Measurements from ENCODE around the gene CENPP. TPM values are rescaled to one million over a fixed set of nuclear protein-coding genes. Genes with fewer than 3 reads are reported as not detected.

The CENPP gene
- total RNA-seq, 4 donors from 2014 or later, result 2.8 to 51.2 (median 4.9) TPM

DNA sequence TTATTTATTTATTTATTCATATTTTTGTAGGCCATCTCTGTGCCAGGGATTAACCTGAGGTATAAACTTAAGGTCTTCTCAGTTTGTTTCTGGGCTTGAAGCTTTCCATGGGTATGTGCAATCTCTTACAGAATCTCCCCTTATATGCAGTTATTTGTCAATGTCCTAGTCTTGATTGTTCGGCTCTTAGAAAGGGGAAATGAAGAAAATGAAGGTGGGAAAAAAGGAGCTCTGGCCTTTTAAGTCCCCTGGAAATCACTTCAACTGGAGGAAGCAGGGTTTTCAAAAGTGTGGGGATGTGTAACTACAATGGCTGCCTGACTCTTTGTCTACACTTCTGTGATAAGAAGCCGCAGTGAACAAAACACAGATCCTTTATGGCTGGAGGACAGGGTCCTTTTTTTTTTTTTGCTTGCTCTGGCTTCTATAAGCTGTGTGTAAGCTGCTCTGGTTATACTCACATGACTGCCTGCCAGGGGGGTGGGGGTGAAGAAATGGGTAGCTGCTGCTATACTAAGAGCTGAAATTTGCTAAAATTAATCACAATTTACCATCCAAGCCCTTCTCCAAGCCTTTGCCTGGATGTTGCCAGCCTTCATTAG lies 33.7 kb downstream of the CENPP start:
- H3K9me3 ChIP-seq, result no peaks in the 10 kb centered on the region
- H3K4me3 ChIP-seq, result no peak overlapping the region
- TF ChIP-seq, protein P1, sequence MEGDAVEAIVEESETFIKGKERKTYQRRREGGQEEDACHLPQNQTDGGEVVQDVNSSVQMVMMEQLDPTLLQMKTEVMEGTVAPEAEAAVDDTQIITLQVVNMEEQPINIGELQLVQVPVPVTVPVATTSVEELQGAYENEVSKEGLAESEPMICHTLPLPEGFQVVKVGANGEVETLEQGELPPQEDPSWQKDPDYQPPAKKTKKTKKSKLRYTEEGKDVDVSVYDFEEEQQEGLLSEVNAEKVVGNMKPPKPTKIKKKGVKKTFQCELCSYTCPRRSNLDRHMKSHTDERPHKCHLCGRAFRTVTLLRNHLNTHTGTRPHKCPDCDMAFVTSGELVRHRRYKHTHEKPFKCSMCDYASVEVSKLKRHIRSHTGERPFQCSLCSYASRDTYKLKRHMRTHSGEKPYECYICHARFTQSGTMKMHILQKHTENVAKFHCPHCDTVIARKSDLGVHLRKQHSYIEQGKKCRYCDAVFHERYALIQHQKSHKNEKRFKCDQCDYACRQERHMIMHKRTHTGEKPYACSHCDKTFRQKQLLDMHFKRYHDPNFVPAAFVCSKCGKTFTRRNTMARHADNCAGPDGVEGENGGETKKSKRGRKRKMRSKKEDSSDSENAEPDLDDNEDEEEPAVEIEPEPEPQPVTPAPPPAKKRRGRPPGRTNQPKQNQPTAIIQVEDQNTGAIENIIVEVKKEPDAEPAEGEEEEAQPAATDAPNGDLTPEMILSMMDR (IDR thresholded peaks at IDR 0.05), result no peak
- no peak for TF ChIP-seq POLR2A (IDR thresholded peaks at IDR 0.05)
- no peaks in the 10 kb centered on the region for H3K36me3 ChIP-seq
- H3K27me3 ChIP-seq, result no peaks in the 10 kb centered on the region
- DNase-seq, result no peak
- no peak overlapping the region for H3K27ac ChIP-seq
- H3K4me1 ChIP-seq, result no peaks in the 10 kb centered on the region

DNA sequence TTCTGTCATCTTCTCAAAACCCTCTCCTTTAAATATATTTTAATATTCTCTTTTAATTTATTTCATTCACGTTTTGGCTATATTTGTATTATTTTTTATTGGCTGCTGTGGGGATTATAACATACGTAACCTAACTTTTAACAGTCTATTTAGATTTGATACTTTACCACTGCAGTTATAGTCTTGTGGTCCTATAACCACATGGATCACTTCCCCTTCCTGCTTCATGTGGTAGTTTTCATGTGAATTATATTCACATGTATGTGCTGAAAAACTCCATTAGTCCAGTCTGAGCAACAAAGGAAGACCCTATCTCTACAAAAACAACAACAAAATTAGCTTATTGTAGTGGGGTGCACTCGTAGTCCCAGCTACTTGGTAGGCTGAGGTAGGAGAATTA lies 34.3 kb downstream of the CENPP start:
- no peak overlapping the region for H3K4me3 ChIP-seq
- no peaks in the 10 kb centered on the region for H3K27me3 ChIP-seq
- no peak for DNase-seq
- no peaks in the 10 kb centered on the region for H3K4me1 ChIP-seq
- no peak for TF ChIP-seq POLR2A (IDR thresholded peaks at IDR 0.05)
- TF ChIP-seq, protein P1 (IDR thresholded peaks at IDR 0.05), result no peak
- no peaks in the 10 kb centered on the region for H3K9me3 ChIP-seq
- H3K27ac ChIP-seq, result no peak overlapping the region
- H3K36me3 ChIP-seq, result no peaks in the 10 kb centered on the region

DNA sequence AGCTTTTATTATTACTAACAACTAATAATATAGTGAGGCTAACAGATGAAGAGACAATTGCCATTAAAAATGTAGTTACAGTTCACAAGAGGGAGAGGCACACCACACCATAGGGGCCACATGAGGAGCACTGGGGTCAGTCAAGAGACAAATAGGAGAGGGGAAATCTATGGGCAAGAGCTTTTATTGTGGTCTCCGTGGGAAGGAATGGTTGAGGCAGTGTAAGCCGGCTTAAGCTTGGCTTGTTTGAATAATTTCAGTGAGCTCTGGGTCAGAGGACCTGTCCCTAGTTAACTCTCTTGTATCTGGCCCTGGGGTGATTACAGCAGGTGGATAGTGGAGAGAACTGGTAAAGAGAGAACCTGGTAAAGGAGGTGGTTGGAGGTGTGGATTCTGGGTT lies 43.3 kb downstream of the CENPP start:
- H3K4me1 ChIP-seq, result no peaks in the 10 kb centered on the region
- no peak overlapping the region for H3K4me3 ChIP-seq
- H3K36me3 ChIP-seq, result no peaks in the 10 kb centered on the region
- H3K9me3 ChIP-seq, result no peaks in the 10 kb centered on the region
- H3K27ac ChIP-seq, result no peak overlapping the region
- no peak for DNase-seq
- no peak for TF ChIP-seq POLR2A (IDR thresholded peaks at IDR 0.05)
- TF ChIP-seq, protein P1 (IDR thresholded peaks at IDR 0.05), result no peak
- no peaks in the 10 kb centered on the region for H3K27me3 ChIP-seq

DNA sequence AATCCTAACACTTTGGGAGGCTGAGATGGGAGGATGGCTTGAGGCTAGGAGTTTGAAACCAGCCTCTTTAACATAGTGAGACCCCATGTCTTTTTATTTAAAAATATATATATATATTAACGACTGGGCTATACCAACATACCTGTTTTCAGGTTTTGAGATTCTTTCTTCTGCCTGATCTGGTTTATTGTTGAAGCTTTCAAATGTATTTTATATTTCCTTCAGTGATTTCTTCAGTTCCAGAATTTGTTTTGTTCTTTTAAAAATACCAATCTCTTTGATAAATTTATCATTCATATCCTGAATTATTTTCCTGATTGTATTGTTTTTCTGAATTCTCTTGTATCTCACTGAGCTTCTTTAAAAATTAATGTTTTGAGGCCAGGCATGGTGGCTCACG lies 47.4 kb downstream of the CENPP start:
- Histone ChIP-seq H3K9me3 (no peaks in the 10 kb centered on the region), H3K27ac (no peak overlapping the region), H3K36me3 (no peaks in the 10 kb centered on the region), H3K4me3 (no peak overlapping the region), H3K4me1 (peaks cover 0 to 2% (median 0%) of the 10 kb centered on the region in 4 donors), H3K27me3 (no peaks in the 10 kb centered on the region)
- no peak for DNase-seq
- no peak for TF ChIP-seq POLR2A (IDR thresholded peaks at IDR 0.05)
- TF ChIP-seq, protein P1 (IDR thresholded peaks at IDR 0.05), result no peak

DNA sequence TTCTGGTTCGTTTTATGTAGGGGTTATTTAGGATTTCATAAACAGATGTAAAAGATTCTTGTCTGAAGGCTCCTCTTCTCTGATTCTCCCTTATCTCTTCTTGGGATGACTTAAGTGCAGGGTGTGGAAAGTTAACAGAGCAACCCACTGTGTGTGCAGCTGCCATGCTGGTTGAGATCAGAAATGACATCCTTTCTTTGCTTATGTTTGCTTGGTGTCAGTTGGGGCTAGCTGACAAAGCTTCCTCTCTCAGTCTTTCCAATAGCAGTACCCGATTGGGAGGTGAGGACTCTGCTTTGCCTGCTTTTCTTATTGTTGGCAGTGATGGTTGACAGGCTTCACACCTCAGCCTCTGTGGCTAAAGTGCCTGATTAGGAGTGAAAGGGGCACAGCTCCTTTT lies 52.1 kb downstream of the CENPP start:
- H3K27ac ChIP-seq, result no peak overlapping the region
- no peaks in the 10 kb centered on the region for H3K36me3 ChIP-seq
- no peak for DNase-seq
- H3K4me3 ChIP-seq, result no peak overlapping the region
- peaks cover 0 to 17% (median 0%) of the 10 kb centered on the region in 4 donors for H3K4me1 ChIP-seq
- TF ChIP-seq, protein P1 (IDR thresholded peaks at IDR 0.05), result no peak
- TF ChIP-seq POLR2A (IDR thresholded peaks at IDR 0.05), result no peak
- no peaks in the 10 kb centered on the region for H3K9me3 ChIP-seq
- H3K27me3 ChIP-seq, result no peaks in the 10 kb centered on the region
